Fibroblast of villous mesenchyme (primary cell): ENCODE data around the gene SLX4. TPM values are rescaled to one million over a fixed set of nuclear protein-coding genes. Genes with fewer than 3 reads are reported as not detected.

Source experiments
- DNase-seq: peaks from one replicate; pipeline ENCODE4 v3.0.0-alpha.2; 2010; ENCODE audit warnings: low read depth
- H3K4me3 ChIP-seq: 2 replicates; pipeline ENCODE4 v1.5.1; 2011; ENCODE audit warnings: low read depth, mild to moderate bottlenecking, low read length
- CTCF ChIP-seq: IDR thresholded peaks from 2 replicates; pipeline ENCODE4 v1.5.1; 2012; ENCODE audit warnings: low read depth, mild to moderate bottlenecking, low read length; ENCODE audit not compliant: insufficient read depth
- total RNA-seq: library from RNA; depleted of rRNA; stranded (reverse); fragments of >200 nt; gene quantifications from 2 replicates; pipeline ENCODE4 v1.2.3, GENCODE V29; 2012

SLX4 gene
- total RNA-seq, 1 donor: 7.3 TPM

DNA sequence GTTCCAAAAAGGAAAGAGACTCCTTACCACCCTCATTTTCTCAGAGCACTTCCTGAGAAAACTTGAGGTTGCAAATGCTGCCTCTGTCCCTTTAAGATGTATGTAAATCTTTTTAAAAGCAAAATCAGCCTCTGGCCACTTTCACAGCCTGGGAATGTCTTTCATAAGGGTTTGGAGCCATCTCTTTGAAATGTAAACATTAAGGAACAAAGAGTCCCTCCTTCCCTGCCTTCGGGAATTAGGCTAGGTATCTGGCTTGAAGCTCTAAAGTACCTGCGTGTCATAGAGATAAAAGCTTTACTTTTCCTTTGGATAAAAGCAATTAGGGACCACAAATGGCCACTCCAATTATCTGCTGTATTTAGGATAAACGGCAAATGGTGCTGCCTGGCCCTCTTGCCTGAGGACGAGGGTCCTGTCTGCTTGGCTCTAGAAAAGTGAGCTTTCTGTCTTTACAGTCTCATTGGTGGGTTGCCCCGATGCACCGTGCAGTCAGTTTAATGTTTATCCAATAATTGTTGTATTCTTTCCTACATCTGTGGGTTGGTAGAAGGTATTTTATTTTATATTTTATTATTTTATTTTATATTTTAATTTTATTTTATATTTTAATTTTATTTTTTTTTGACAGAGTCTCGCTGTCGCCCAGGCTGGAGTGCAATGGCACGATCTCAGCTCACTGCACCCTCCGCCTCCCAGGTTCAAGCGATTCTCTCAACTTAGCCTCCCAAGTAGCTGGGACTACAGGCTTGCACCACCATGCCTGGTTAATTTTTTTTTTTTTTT lies 58.1 kb downstream of the SLX4 start:
- no peak for TF ChIP-seq CTCF
- H3K4me3 ChIP-seq: no peak overlapping the region
- DNase-seq: no peak

DNA sequence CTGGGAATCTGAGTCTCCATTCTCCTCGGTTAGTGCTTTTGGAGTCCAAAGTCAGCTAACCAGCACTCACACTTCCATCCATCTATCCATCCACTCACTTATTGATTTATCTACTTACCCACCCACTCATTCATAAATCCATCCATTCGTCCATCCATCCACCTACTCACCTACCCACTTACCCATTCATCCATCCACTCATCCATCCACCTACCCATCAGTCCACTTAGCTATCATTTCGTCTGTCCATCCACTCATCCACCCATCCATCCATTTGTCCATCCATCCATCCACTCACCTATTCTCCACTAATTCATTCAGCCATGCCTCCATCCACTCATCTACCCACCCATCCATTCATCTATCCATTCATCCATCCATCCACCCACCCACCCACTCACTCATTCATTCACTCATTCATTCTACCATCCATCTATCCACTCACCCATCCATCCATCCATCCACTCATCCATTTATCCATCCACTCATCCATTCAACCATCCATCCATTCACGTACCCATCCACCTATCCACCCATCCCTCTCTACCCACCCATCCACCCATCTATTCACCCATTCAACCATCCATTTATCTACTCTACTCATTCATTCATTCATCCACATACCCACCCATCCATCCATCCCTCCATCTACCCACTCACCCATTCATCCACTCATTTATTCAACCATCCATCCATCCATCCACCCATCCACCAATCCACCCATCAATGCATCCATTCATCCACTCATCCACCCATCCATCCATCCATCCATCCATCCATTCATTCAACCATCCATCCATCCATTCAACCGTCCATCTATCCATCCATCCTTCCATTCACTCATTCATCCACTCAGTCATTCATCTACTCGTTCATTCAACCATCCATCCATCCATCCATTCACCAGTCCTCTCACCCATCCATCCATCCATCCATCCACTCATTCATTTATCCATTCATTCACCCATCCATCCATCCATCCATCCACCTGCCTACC lies 60.3 kb downstream of the SLX4 start:
- H3K4me3 ChIP-seq: no peak overlapping the region
- DNase-seq: no peak
- TF ChIP-seq CTCF: no peak

DNA sequence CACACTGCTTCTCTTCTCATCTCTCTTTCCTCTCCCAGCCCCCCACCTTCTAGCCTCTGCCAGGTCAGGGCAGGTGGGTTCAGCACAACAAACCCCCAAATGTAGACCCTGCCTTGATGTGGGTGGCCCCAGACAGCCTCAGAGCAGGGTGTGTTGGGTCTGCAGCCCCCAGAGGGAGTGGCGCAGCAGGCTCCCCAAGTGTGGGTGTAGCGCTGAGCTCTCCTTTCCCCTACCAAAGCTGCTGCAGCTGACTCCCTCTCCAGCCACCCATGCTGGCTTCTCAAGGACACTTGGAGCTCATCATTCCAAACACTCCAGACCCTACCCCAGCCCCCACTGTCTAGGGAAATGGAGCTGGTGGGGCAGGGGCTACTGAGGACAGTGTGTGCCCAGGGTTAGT lies 61.5 kb downstream of the SLX4 start:
- DNase-seq: no peak
- no peak overlapping the region for H3K4me3 ChIP-seq
- TF ChIP-seq CTCF: no peak

- no peak for DNase-seq
- H3K4me3 ChIP-seq: no peak overlapping the region
- TF ChIP-seq CTCF: no peak
Observed at GRCh38 chr16:3548859-3549258, 62.5 kb downstream of the SLX4 start.

GRCh38 chr16:3548445-3548844 lies 63.0 kb downstream of the SLX4 start:
- no peak for DNase-seq
- H3K4me3 ChIP-seq: no peak overlapping the region
- TF ChIP-seq CTCF: no peak

DNA sequence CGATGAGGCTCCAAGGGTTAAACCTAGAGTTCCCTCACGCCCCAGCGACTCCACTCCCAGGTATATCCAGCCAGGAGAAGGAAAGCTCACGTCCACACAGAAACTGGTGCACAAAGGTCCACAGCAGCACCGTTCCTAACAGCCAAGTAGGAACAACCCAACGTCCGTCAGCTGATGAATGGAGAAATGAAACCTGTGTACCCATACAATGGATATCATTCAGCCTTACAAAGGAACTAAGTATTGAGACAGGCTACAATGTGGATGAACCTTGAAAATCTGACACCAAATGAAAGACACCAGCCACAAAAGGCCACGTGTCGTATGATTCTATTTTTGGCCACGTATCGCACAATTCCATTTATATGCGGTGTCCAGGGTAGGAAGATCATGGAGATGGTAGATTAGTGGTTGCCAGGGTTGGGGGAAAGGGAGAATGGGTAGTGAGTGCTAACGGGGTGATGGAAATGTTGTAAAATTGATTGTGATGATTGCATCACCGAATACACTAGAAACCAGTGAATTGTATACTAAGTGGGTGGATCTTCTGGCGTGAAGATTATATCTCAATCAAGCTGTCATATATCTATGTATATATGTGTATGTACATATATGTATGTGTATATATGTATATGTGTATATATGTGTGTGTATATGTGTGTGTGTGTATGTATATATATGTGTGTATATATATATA lies 64.3 kb downstream of the SLX4 start:
- no peak for DNase-seq
- TF ChIP-seq CTCF: no peak
- H3K4me3 ChIP-seq: no peak overlapping the region
